Loucy (cell line): ENCODE results near the gene CLDN20.

ENCODE experiments used
- CTCF ChIP-seq: fragments of 200-600 bp; sonication (generic); conservative IDR thresholded peaks from 2 replicates; pipeline ENCODE4 v1.5.1; 2014; ENCODE audit warnings: mild to moderate bottlenecking, antibody characterized with exemption, low read length
- EZH2phosphoT487 ChIP-seq: fragments of 200-600 bp; IDR thresholded peaks from 2 replicates; pipeline ENCODE4 v1.6.1; 2018; ENCODE audit warnings: antibody characterized with exemption, mild to moderate bottlenecking, moderate library complexity, borderline replicate concordance

DNA sequence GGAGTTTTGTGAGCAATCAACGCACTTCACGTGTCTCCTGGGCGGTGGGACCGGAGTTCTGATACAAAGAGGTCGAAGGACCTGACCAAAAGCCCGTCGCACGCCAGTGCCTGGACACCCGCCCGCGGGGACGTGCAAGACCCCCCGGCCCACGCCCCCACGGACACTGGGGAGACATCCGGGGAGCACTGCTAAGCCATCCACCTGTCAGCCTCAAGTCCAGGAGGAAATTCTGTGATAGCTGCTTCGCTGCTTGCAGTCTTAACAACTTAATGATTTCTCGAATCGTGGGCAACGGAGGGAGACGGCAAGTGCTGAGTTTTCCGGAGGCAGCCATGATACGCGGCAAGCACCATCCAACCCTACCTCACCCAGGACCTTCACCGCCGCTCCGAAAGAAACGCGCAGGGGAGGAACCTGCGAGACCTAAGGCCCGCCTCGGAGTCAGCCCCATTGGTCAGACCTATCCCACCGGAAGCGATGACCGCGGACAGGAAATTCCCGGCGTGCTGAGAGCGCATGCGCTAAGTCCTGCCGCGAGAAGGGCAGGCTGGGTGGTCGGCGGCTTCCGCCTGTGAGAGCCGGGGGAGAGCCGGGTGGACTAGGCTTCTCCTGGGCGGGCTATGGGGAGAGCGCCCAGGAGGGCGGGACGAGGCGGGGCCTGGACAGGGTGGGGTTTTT lies 50.4 kb downstream of the CLDN20 start, which contains the start of gene TFB1M:
- TF ChIP-seq CTCF: no peak
- TF ChIP-seq EZH2phosphoT487: no peak
